WI38 (cell line): ENCODE measurements around the gene AARSD1.

Experiments used
- H3K4me3 ChIP-seq: 2 replicates; pipeline ENCODE4 v1.5.1; 2011; ENCODE audit warnings: low read depth, mild to moderate bottlenecking, control low read depth, low read length
- CTCF ChIP-seq: IDR thresholded peaks from 2 replicates; pipeline ENCODE4 v1.5.1; 2012; ENCODE audit warnings: low read depth, mild to moderate bottlenecking, control low read depth, low read length

Gene AARSD1

GRCh38 chr17:42913522-42913921 is 50.7 kb downstream of the AARSD1 start:
- no peak overlapping the region for H3K4me3 ChIP-seq
- no peak for TF ChIP-seq CTCF

- H3K4me3 ChIP-seq, result no peak overlapping the region
- no peak for TF ChIP-seq CTCF
Measured at GRCh38 chr17:42908872-42909700, 55.2 kb downstream of the AARSD1 start.

GRCh38 chr17:42906772-42907446 is 57.3 kb downstream of the AARSD1 start:
- no peak for TF ChIP-seq CTCF
- no peak overlapping the region for H3K4me3 ChIP-seq

- no peak for TF ChIP-seq CTCF
- no peak overlapping the region for H3K4me3 ChIP-seq
Measured at GRCh38 chr17:42904110-42904469, 60.2 kb downstream of the AARSD1 start.

- no peak overlapping the region for H3K4me3 ChIP-seq
- TF ChIP-seq CTCF, result no peak
Measured at GRCh38 chr17:42901535-42902229, 62.6 kb downstream of the AARSD1 start.
